NB4 (cell line): ENCODE data around the gene RBMY1F.
"Not testable (repeated sequence)": the region's sequence is repeated elsewhere in the genome, so short reads cannot be mapped to it uniquely, and the experiment has no call there.

Experiments
- CTCF ChIP-seq: IDR thresholded peaks from one replicate; pipeline ENCODE4 v1.5.1; 2012; ENCODE audit warnings: low read depth, low read length
- MYC ChIP-seq: IDR thresholded peaks from 2 replicates; pipeline ENCODE4 v1.6.1; 2011; ENCODE audit warnings: low read depth, low read length

- TF ChIP-seq CTCF, MYC: not testable (repeated sequence)
Measured at GRCh38 chrY:22182823-22183222, at the start of gene RBMY1F.
